Glutamatergic neuron (in vitro differentiated cells): ENCODE results near the gene CHCHD10. TPM values are rescaled to one million over a fixed set of nuclear protein-coding genes. Genes with fewer than 3 reads are reported as not detected.

ENCODE experiments used
- DNase-seq: peaks from one replicate; pipeline ENCODE4 v3.0.0; 2022
- H3K27ac Mint-ChIP-seq: one replicate; pipeline ENCODE4 v1.8.0; 2020; ENCODE audit warnings: mild to moderate bottlenecking, mixed read lengths, inconsistent platforms; ENCODE audit not compliant: unreplicated experiment
- H3K27me3 Mint-ChIP-seq: one replicate; pipeline ENCODE4 v1.8.0; 2020; ENCODE audit warnings: mild to moderate bottlenecking, moderate library complexity, mixed read lengths, inconsistent platforms; ENCODE audit not compliant: unreplicated experiment
- H3K36me3 Mint-ChIP-seq: one replicate; pipeline ENCODE4 v1.8.0; 2020; ENCODE audit warnings: mild to moderate bottlenecking, mixed read lengths, inconsistent platforms; ENCODE audit not compliant: unreplicated experiment
- H3K4me1 Mint-ChIP-seq: one replicate; pipeline ENCODE4 v1.8.0; 2020; ENCODE audit warnings: mild to moderate bottlenecking, low read depth, mixed read lengths, inconsistent platforms; ENCODE audit not compliant: unreplicated experiment
- H3K4me3 Mint-ChIP-seq: one replicate; pipeline ENCODE4 v1.8.0; 2020; ENCODE audit warnings: mild to moderate bottlenecking, mixed read lengths, inconsistent platforms; ENCODE audit not compliant: unreplicated experiment
- H3K9me3 Mint-ChIP-seq: one replicate; pipeline ENCODE4 v1.8.0; 2020; ENCODE audit warnings: mild to moderate bottlenecking, moderate library complexity, mixed read lengths, inconsistent platforms; ENCODE audit not compliant: unreplicated experiment
- CTCF ChIP-seq: fragments of 200-600 bp; sonication (generic); IDR thresholded peaks from one replicate; pipeline ENCODE4 v1.5.0; 2021; ENCODE audit not compliant: partially characterized antibody, unreplicated experiment
- total RNA-seq: library from RNA; stranded (reverse); fragmentation: NEBNext Ultra II Directional; extraction: Animal tissue kit (Norgen Biotek cat#: 25700); gene quantifications from one replicate; pipeline ENCODE4 v1.2.1, GENCODE V29; 2021; ENCODE audit not compliant: unreplicated experiment

The CHCHD10 gene
- total RNA-seq, 1 donor from 2014 or later, result 35.9 TPM

- Mint-ChIP-seq H3K27ac (no peak overlapping the region), H3K27me3 (peaks cover 5% of the 10 kb centered on the region), H3K36me3 (peaks cover 8% of the 10 kb centered on the region), H3K4me3 (no peak overlapping the region), H3K4me1 (peaks cover 18% of the 10 kb centered on the region), H3K9me3 (peaks cover 4% of the 10 kb centered on the region)
- DNase-seq, result no peak
- TF ChIP-seq CTCF, result no peak
These were observed 44.6 kb upstream of the CHCHD10 start for GRCh38 chr22:23812378-23812777.

GRCh38 chr22:23806837-23807236 is 39.1 kb upstream of the CHCHD10 start:
- Mint-ChIP-seq H3K4me1 (peaks cover 8% of the 10 kb centered on the region), H3K27ac (no peak overlapping the region), H3K27me3 (no peaks in the 10 kb centered on the region), H3K4me3 (no peak overlapping the region), H3K9me3 (peaks cover 1% of the 10 kb centered on the region), H3K36me3 (peaks cover 12% of the 10 kb centered on the region)
- TF ChIP-seq CTCF, result no peak
- no peak for DNase-seq

GRCh38 chr22:23804781-23805291 is 37.1 kb upstream of the CHCHD10 start:
- H3K4me1 Mint-ChIP-seq, result peaks cover 17% of the 10 kb centered on the region
- H3K4me3 Mint-ChIP-seq, result no peak overlapping the region
- H3K9me3 Mint-ChIP-seq, result peaks cover 1% of the 10 kb centered on the region
- H3K27ac Mint-ChIP-seq, result no peak overlapping the region
- H3K36me3 Mint-ChIP-seq, result peaks cover 11% of the 10 kb centered on the region
- DNase-seq, result no peak
- H3K27me3 Mint-ChIP-seq, result peaks cover 2% of the 10 kb centered on the region
- TF ChIP-seq CTCF, result no peak

GRCh38 chr22:23803001-23803819 is 35.4 kb upstream of the CHCHD10 start:
- Mint-ChIP-seq H3K4me3 (no peak overlapping the region), H3K36me3 (peaks cover 11% of the 10 kb centered on the region), H3K27me3 (peaks cover 2% of the 10 kb centered on the region), H3K9me3 (peaks cover 1% of the 10 kb centered on the region), H3K4me1 (peaks cover 17% of the 10 kb centered on the region), H3K27ac (no peak overlapping the region)
- TF ChIP-seq CTCF, result no peak
- DNase-seq, result no peak

GRCh38 chr22:23801886-23802377 is 34.2 kb upstream of the CHCHD10 start:
- peaks cover 17% of the 10 kb centered on the region for H3K4me1 Mint-ChIP-seq
- no peak for DNase-seq
- H3K27me3 Mint-ChIP-seq, result peaks cover 5% of the 10 kb centered on the region
- peaks cover 7% of the 10 kb centered on the region for H3K36me3 Mint-ChIP-seq
- no peak for TF ChIP-seq CTCF
- no peak overlapping the region for H3K4me3 Mint-ChIP-seq
- peak overlapping the region; percentile 48 for H3K27ac Mint-ChIP-seq
- peaks cover 1% of the 10 kb centered on the region for H3K9me3 Mint-ChIP-seq
